ENCODE results near the gene STXBP2.

Gene STXBP2
- total RNA-seq, result 20.8 to 22.1 (median 21.3) reads per million in 3 donors

GRCh38 chr19:7636691-7637373 is at the start of gene STXBP2:
TSS of gene STXBP2 (plus strand) at chr19:7637110. CDS start at chr19:7637150, 40 bp downstream.
- no peaks in the 10 kb centered on the region for H3K9me3 ChIP-seq (ENCODE audit: control insufficient read depth, low read length)
- H3K27ac ChIP-seq (ENCODE audit: insufficient read depth, low read length, poor library complexity, severe bottlenecking), result peak within 1 kb of the TSS; percentile 81
- H3K4me1 ChIP-seq (ENCODE audit: control insufficient read depth, insufficient read depth, low read length, poor library complexity, severe bottlenecking), result peaks cover 18% of the 10 kb centered on the region
- no peaks in the 10 kb centered on the region for H3K27me3 ChIP-seq (replicated peaks; ENCODE audit: control insufficient read depth, insufficient read depth, low read length, poor library complexity, severe bottlenecking)
- peak within 1 kb of the TSS; percentile 65 for H3K4me3 ChIP-seq (ENCODE audit: insufficient read depth, low read depth, low read length, poor library complexity, severe bottlenecking)
- peaks cover 13% of the 10 kb centered on the region for H3K36me3 ChIP-seq (ENCODE audit: control insufficient read depth, insufficient read depth, low read length)
- DNase-seq, result peak; percentile 91 to 94 (median 91)

- Histone ChIP-seq H3K27me3 (replicated peaks; ENCODE audit: control insufficient read depth, insufficient read depth, low read length, poor library complexity, severe bottlenecking) (no peaks in the 10 kb centered on the region), H3K4me1 (ENCODE audit: control insufficient read depth, insufficient read depth, low read length, poor library complexity, severe bottlenecking) (no peaks in the 10 kb centered on the region), H3K4me3 (ENCODE audit: insufficient read depth, low read depth, low read length, poor library complexity, severe bottlenecking) (no peak overlapping the region), H3K36me3 (ENCODE audit: control insufficient read depth, insufficient read depth, low read length) (no peaks in the 10 kb centered on the region), H3K27ac (ENCODE audit: insufficient read depth, low read length, poor library complexity, severe bottlenecking) (no peak overlapping the region), H3K9me3 (ENCODE audit: control insufficient read depth, low read length) (no peaks in the 10 kb centered on the region)
- DNase-seq, result no peak
These were observed 47.1 kb upstream of the STXBP2 start for GRCh38 chr19:7589822-7590221.

- H3K9me3 ChIP-seq (ENCODE audit: control insufficient read depth, low read length), result no peaks in the 10 kb centered on the region
- no peaks in the 10 kb centered on the region for H3K4me1 ChIP-seq (ENCODE audit: control insufficient read depth, insufficient read depth, low read length, poor library complexity, severe bottlenecking)
- H3K4me3 ChIP-seq (ENCODE audit: insufficient read depth, low read depth, low read length, poor library complexity, severe bottlenecking), result no peak overlapping the region
- no peak for DNase-seq
- no peaks in the 10 kb centered on the region for H3K27me3 ChIP-seq (replicated peaks; ENCODE audit: control insufficient read depth, insufficient read depth, low read length, poor library complexity, severe bottlenecking)
- H3K36me3 ChIP-seq (ENCODE audit: control insufficient read depth, insufficient read depth, low read length), result no peaks in the 10 kb centered on the region
- no peak overlapping the region for H3K27ac ChIP-seq (ENCODE audit: insufficient read depth, low read length, poor library complexity, severe bottlenecking)
These were observed 46.7 kb upstream of the STXBP2 start for GRCh38 chr19:7590256-7590655.

- no peaks in the 10 kb centered on the region for H3K9me3 ChIP-seq (ENCODE audit: control insufficient read depth, low read length)
- H3K4me3 ChIP-seq (ENCODE audit: insufficient read depth, low read depth, low read length, poor library complexity, severe bottlenecking), result no peak within 1 kb of the TSS
- DNase-seq, result no peak
- peaks cover 8% of the 10 kb centered on the region for H3K4me1 ChIP-seq (ENCODE audit: control insufficient read depth, insufficient read depth, low read length, poor library complexity, severe bottlenecking)
- no peak within 1 kb of the TSS for H3K27ac ChIP-seq (ENCODE audit: insufficient read depth, low read length, poor library complexity, severe bottlenecking)
- no peaks in the 10 kb centered on the region for H3K36me3 ChIP-seq (ENCODE audit: control insufficient read depth, insufficient read depth, low read length)
- H3K27me3 ChIP-seq (replicated peaks; ENCODE audit: control insufficient read depth, insufficient read depth, low read length, poor library complexity, severe bottlenecking), result peaks cover 19% of the 10 kb centered on the region
These were observed 41.3 kb upstream of the STXBP2 start, which contains the start of gene CAMSAP3 for GRCh38 chr19:7595466-7596133. TSS of gene CAMSAP3 (plus strand) at chr19:7595863. CDS start at chr19:7596003, 140 bp downstream.

GRCh38 chr19:7596211-7596937 is 40.5 kb upstream of the STXBP2 start:
- no peak overlapping the region for H3K4me3 ChIP-seq (ENCODE audit: insufficient read depth, low read depth, low read length, poor library complexity, severe bottlenecking)
- H3K9me3 ChIP-seq (ENCODE audit: control insufficient read depth, low read length), result no peaks in the 10 kb centered on the region
- DNase-seq, result no peak
- no peak overlapping the region for H3K27ac ChIP-seq (ENCODE audit: insufficient read depth, low read length, poor library complexity, severe bottlenecking)
- no peaks in the 10 kb centered on the region for H3K36me3 ChIP-seq (ENCODE audit: control insufficient read depth, insufficient read depth, low read length)
- peaks cover 8% of the 10 kb centered on the region for H3K4me1 ChIP-seq (ENCODE audit: control insufficient read depth, insufficient read depth, low read length, poor library complexity, severe bottlenecking)
- peaks cover 19% of the 10 kb centered on the region for H3K27me3 ChIP-seq (replicated peaks; ENCODE audit: control insufficient read depth, insufficient read depth, low read length, poor library complexity, severe bottlenecking)

- Histone ChIP-seq H3K9me3 (ENCODE audit: control insufficient read depth, low read length) (no peaks in the 10 kb centered on the region), H3K4me1 (ENCODE audit: control insufficient read depth, insufficient read depth, low read length, poor library complexity, severe bottlenecking) (peaks cover 8% of the 10 kb centered on the region), H3K27me3 (replicated peaks; ENCODE audit: control insufficient read depth, insufficient read depth, low read length, poor library complexity, severe bottlenecking) (peaks cover 19% of the 10 kb centered on the region), H3K4me3 (ENCODE audit: insufficient read depth, low read depth, low read length, poor library complexity, severe bottlenecking) (no peak overlapping the region), H3K36me3 (ENCODE audit: control insufficient read depth, insufficient read depth, low read length) (no peaks in the 10 kb centered on the region), H3K27ac (ENCODE audit: insufficient read depth, low read length, poor library complexity, severe bottlenecking) (no peak overlapping the region)
- DNase-seq, result no peak
These were observed 39.2 kb upstream of the STXBP2 start for GRCh38 chr19:7597689-7598088.

GRCh38 chr19:7598180-7598579 is 38.7 kb upstream of the STXBP2 start:
- Histone ChIP-seq H3K4me1 (ENCODE audit: control insufficient read depth, insufficient read depth, low read length, poor library complexity, severe bottlenecking) (peaks cover 8% of the 10 kb centered on the region), H3K36me3 (ENCODE audit: control insufficient read depth, insufficient read depth, low read length) (no peaks in the 10 kb centered on the region), H3K27me3 (replicated peaks; ENCODE audit: control insufficient read depth, insufficient read depth, low read length, poor library complexity, severe bottlenecking) (peaks cover 19% of the 10 kb centered on the region), H3K4me3 (ENCODE audit: insufficient read depth, low read depth, low read length, poor library complexity, severe bottlenecking) (no peak overlapping the region), H3K27ac (ENCODE audit: insufficient read depth, low read length, poor library complexity, severe bottlenecking) (no peak overlapping the region), H3K9me3 (ENCODE audit: control insufficient read depth, low read length) (no peaks in the 10 kb centered on the region)
- DNase-seq, result no peak

- Histone ChIP-seq H3K4me3 (ENCODE audit: insufficient read depth, low read depth, low read length, poor library complexity, severe bottlenecking) (no peak overlapping the region), H3K27ac (ENCODE audit: insufficient read depth, low read length, poor library complexity, severe bottlenecking) (no peak overlapping the region), H3K4me1 (ENCODE audit: control insufficient read depth, insufficient read depth, low read length, poor library complexity, severe bottlenecking) (peaks cover 8% of the 10 kb centered on the region), H3K9me3 (ENCODE audit: control insufficient read depth, low read length) (no peaks in the 10 kb centered on the region), H3K36me3 (ENCODE audit: control insufficient read depth, insufficient read depth, low read length) (no peaks in the 10 kb centered on the region), H3K27me3 (replicated peaks; ENCODE audit: control insufficient read depth, insufficient read depth, low read length, poor library complexity, severe bottlenecking) (peaks cover 19% of the 10 kb centered on the region)
- DNase-seq, result no peak
These were observed 36.2 kb upstream of the STXBP2 start for GRCh38 chr19:7600721-7601120.

- no peak for DNase-seq
These were observed 34.5 kb upstream of the STXBP2 start for GRCh38 chr19:7602240-7602934.

More at GRCh38 chr19:7602240-7602934, 34.5 kb upstream of the STXBP2 start:
- no peak overlapping the region for H3K27ac ChIP-seq (ENCODE audit: insufficient read depth, low read length, poor library complexity, severe bottlenecking)
- H3K36me3 ChIP-seq (ENCODE audit: control insufficient read depth, insufficient read depth, low read length), result no peaks in the 10 kb centered on the region
- H3K27me3 ChIP-seq (replicated peaks; ENCODE audit: control insufficient read depth, insufficient read depth, low read length, poor library complexity, severe bottlenecking), result peaks cover 9% of the 10 kb centered on the region
- H3K9me3 ChIP-seq (ENCODE audit: control insufficient read depth, low read length), result no peaks in the 10 kb centered on the region
- no peak overlapping the region for H3K4me3 ChIP-seq (ENCODE audit: insufficient read depth, low read depth, low read length, poor library complexity, severe bottlenecking)
- no peaks in the 10 kb centered on the region for H3K4me1 ChIP-seq (ENCODE audit: control insufficient read depth, insufficient read depth, low read length, poor library complexity, severe bottlenecking)
